IPS DF 6.9 (cell line): ENCODE results near the gene PNMA8B.

Experiments
- DNase-seq: peaks from one replicate; pipeline ENCODE4 v3.0.0-alpha.2; 2013; ENCODE audit warnings: low read depth, low spot score
- H3K27ac ChIP-seq: one replicate; pipeline ENCODE4 v1.5.1; 2013; ENCODE audit warnings: low read length, control low read depth
- H3K27me3 ChIP-seq: 2 replicates; pipeline ENCODE4 v1.6.1; 2013; ENCODE audit warnings: mild to moderate bottlenecking, low read length; ENCODE audit not compliant: control insufficient read depth, insufficient read depth
- H3K36me3 ChIP-seq: 2 replicates; pipeline ENCODE4 v1.6.1; 2013; ENCODE audit warnings: low read length; ENCODE audit not compliant: control insufficient read depth, insufficient read depth
- H3K4me1 ChIP-seq: 2 replicates; pipeline ENCODE4 v1.6.1; 2013; ENCODE audit warnings: low read length; ENCODE audit not compliant: control insufficient read depth, insufficient read depth
- H3K4me3 ChIP-seq: 2 replicates; pipeline ENCODE4 v1.5.1; 2013; ENCODE audit warnings: mild to moderate bottlenecking, low read length
- H3K9me3 ChIP-seq: 2 replicates; pipeline ENCODE4 v1.6.1; 2013; ENCODE audit warnings: low read length, inconsistent platforms; ENCODE audit not compliant: control insufficient read depth, insufficient read depth
- WGBS: extraction: QIAGEN DNeasy Blood & Tissue Kit; methylation state at CpG from one replicate; pipeline ENCODE4 v1.1.7; 2013; ENCODE audit warnings: mixed read lengths, missing lambda C conversion rate; ENCODE audit not compliant: insufficient read length, insufficient coverage; 5-methylcytosine and 5-hydroxymethylcytosine counted together

PNMA8B gene

DNA sequence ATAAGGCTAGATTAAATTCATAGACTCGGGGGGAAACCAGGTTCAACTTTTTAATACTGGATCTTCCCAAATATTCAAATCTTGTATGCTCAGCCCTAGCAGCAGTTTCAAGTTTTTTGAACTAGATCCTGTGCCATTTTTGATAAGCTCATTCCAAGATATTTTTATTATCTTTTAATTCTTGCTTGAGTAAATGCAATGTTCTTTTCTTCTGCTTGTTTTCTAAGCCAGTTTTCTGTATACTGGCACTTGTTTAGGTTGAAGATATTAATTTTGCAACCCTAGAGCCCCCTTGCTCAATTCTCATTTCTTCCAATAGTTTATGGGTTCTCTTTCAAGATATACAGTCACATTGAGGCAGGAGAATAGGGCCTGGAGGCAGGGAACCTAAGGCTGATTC, 53.8 kb downstream of the PNMA8B start:
- Histone ChIP-seq H3K27ac (no peak overlapping the region), H3K4me1 (no peaks in the 10 kb centered on the region), H3K9me3 (no peaks in the 10 kb centered on the region), H3K36me3 (no peaks in the 10 kb centered on the region), H3K27me3 (no peaks in the 10 kb centered on the region), H3K4me3 (no peak overlapping the region)
- WGBS = no CpG with 5 or more reads among the region's 1 CpG
- no peak for DNase-seq
